NAMALWA (cell line): Measurements from ENCODE around the gene GPX5.

ENCODE experiments used
- DNase-seq: peaks from one replicate; pipeline ENCODE4 v3.0.0-alpha.2; 2015; ENCODE audit warnings: low spot score

The GPX5 gene

GRCh38 chr6:28558629-28559028 is 32.9 kb downstream of the GPX5 start:
- no peak for DNase-seq

GRCh38 chr6:28563430-28564095 is 37.9 kb downstream of the GPX5 start:
- DNase-seq: no peak

DNA sequence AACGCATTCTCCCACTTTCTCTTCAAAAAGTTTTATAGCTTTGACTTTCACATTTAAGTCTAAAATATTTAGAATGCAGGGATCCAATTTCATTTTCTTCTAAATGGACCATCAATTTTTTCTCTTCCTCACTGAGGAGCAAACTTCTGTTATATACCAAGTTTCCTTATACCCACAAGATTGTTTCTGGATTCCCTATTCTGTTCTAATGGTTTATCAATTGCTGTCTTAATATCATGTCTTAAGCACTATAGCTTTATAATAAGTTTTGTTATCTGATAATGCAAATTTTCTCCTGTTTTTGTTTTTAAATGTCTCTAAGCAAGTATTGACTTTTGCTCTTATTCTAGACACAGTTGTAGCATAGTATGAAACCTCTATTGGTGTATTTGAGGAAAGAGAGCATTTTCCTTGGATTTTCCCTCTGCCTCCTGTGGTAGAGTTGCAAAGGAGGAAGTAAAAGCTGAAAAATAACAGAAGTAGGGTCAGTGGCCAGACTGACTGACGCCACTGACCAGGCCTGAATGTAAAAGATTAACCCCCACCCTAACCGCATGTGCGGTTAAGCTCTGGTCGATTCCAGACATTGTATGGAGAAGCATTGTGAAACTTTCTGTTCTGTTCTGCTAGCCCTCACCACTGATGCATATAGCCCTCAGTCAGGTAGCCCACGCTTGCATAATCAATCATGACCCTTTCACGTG is 40.3 kb downstream of the GPX5 start:
- no peak for DNase-seq

- no peak for DNase-seq
Observed at GRCh38 chr6:28566527-28567252, 41.0 kb downstream of the GPX5 start.

GRCh38 chr6:28567506-28567905 is 41.8 kb downstream of the GPX5 start:
- DNase-seq: no peak

- DNase-seq: no peak
Observed at GRCh38 chr6:28568515-28569108, 42.9 kb downstream of the GPX5 start.

- no peak for DNase-seq
Observed at GRCh38 chr6:28569748-28570147, 44.1 kb downstream of the GPX5 start.

DNA sequence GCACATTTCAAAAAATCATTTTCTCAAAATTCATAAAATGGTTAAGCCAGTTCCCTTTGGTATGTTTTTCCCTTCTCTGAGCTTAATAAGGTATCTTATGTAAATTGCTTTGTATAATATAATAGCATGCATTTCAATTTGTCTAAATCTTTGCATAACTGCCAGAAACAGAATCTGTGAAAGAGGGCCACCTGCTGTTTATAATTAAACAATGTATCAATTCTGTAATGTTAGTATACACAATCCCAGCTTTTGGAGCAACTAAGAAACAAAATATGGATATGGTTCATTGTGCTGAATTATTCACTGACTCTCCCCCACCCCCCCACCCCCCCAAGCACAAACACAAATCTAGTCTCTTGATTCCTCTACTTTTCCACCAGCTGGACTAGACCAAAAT is 54.8 kb downstream of the GPX5 start:
- peak; percentile 14 for DNase-seq

GRCh38 chr6:28583463-28583862 is 57.8 kb downstream of the GPX5 start:
- DNase-seq: no peak
